Parathyroid adenoma (tissue), 2 donors: ENCODE data around the gene EIF3K.

Source experiments
- H2AFZ ChIP-seq: fragments of 300-600 bp; sonication (generic); one replicate; pipeline ENCODE4 v1.7.0; 2017; ENCODE audit warnings: antibody characterized with exemption, mild to moderate bottlenecking
- H3K27ac ChIP-seq: fragments of 300-600 bp; sonication (generic); one replicate; pipeline ENCODE4 v1.7.0; 2017
- H3K27me3 ChIP-seq: fragments of 300-600 bp; sonication (generic); one replicate; pipeline ENCODE4 v1.7.0; 2017; ENCODE audit warnings: low read length; ENCODE audit not compliant: control insufficient read depth, insufficient read depth
- H3K36me3 ChIP-seq: fragments of 300-600 bp; sonication (generic); one replicate; pipeline ENCODE4 v1.7.0; 2017; ENCODE audit warnings: low read length; ENCODE audit not compliant: control insufficient read depth, insufficient read depth
- H3K4me1 ChIP-seq: fragments of 300-600 bp; sonication (generic); one replicate; pipeline ENCODE4 v1.7.0; 2017; ENCODE audit warnings: control low read depth
- H3K4me2 ChIP-seq: fragments of 300-600 bp; sonication (generic); one replicate; pipeline ENCODE4 v1.7.0; 2017; ENCODE audit warnings: low read length
- H3K4me3 ChIP-seq: fragments of 300-600 bp; sonication (generic); one replicate; pipeline ENCODE4 v1.7.0; 2017; ENCODE audit warnings: low read depth, low read length
- H3K79me2 ChIP-seq: fragments of 300-600 bp; sonication (generic); one replicate; pipeline ENCODE4 v1.7.0; 2017; ENCODE audit warnings: control low read depth
- H3K9ac ChIP-seq: fragments of 300-600 bp; sonication (generic); one replicate; pipeline ENCODE4 v1.7.0; 2017; ENCODE audit warnings: mild to moderate bottlenecking
- H3K9me3 ChIP-seq: fragments of 300-600 bp; sonication (generic); one replicate; pipeline ENCODE4 v1.7.0; 2017; ENCODE audit warnings: low read length; ENCODE audit not compliant: control insufficient read depth
- TF ChIP-seq, protein P1 (sequence below): fragments of 300-600 bp; sonication (generic); IDR thresholded peaks from one replicate; pipeline ENCODE4 v1.7.0; 2017; ENCODE audit warnings: antibody characterized with exemption, mild to moderate bottlenecking
- donor health status: primary hyperparathyroidism.

The EIF3K gene

DNA sequence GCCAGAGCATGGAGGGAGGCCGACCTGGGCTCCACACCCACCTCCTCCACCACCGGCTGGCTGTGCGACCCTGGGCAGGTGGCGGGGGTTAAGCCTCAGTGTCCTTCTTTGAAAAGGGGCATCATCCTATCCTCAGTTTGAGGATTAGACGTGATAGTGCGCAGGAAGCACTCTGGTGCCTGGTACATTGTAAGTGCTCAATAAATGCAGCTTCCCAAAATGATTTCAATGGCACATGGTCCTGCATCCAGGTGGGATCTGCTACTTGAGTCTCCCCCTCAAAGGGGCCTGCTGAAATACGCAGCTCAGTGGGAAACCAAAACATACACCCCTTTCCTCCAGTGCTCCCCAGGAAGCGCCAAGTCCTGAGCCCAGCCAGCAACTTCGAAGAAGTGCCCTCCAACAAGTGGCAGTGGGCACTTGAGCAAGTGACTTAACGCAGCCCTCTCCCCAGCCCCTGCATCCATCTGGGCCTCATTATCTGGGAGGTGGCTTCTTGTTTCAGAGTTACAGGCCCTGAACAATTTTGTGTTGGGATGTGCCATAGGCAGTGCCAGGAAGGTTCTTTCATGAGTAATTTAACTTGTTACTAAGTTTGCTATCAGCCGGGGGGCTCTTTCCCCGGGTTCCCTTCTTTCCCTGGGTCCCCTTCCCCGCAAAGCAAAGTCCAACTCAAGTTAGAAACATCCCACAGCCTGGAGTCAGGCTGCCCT is 46.4 kb downstream of the EIF3K start:
- Histone ChIP-seq H3K9me3 (no peaks in the 10 kb centered on the region), H3K79me2 (peaks cover 89% of the 10 kb centered on the region), H3K9ac (no peak overlapping the region), H3K36me3 (no peaks in the 10 kb centered on the region), H3K27ac (peak overlapping the region; percentile 95), H2AFZ (no peak overlapping the region), H3K27me3 (no peaks in the 10 kb centered on the region), H3K4me2 (peak overlapping the region; percentile 28), H3K4me3 (no peak overlapping the region), H3K4me1 (peaks cover 85% of the 10 kb centered on the region)
- TF ChIP-seq, protein P1, sequence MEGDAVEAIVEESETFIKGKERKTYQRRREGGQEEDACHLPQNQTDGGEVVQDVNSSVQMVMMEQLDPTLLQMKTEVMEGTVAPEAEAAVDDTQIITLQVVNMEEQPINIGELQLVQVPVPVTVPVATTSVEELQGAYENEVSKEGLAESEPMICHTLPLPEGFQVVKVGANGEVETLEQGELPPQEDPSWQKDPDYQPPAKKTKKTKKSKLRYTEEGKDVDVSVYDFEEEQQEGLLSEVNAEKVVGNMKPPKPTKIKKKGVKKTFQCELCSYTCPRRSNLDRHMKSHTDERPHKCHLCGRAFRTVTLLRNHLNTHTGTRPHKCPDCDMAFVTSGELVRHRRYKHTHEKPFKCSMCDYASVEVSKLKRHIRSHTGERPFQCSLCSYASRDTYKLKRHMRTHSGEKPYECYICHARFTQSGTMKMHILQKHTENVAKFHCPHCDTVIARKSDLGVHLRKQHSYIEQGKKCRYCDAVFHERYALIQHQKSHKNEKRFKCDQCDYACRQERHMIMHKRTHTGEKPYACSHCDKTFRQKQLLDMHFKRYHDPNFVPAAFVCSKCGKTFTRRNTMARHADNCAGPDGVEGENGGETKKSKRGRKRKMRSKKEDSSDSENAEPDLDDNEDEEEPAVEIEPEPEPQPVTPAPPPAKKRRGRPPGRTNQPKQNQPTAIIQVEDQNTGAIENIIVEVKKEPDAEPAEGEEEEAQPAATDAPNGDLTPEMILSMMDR: no peak

DNA sequence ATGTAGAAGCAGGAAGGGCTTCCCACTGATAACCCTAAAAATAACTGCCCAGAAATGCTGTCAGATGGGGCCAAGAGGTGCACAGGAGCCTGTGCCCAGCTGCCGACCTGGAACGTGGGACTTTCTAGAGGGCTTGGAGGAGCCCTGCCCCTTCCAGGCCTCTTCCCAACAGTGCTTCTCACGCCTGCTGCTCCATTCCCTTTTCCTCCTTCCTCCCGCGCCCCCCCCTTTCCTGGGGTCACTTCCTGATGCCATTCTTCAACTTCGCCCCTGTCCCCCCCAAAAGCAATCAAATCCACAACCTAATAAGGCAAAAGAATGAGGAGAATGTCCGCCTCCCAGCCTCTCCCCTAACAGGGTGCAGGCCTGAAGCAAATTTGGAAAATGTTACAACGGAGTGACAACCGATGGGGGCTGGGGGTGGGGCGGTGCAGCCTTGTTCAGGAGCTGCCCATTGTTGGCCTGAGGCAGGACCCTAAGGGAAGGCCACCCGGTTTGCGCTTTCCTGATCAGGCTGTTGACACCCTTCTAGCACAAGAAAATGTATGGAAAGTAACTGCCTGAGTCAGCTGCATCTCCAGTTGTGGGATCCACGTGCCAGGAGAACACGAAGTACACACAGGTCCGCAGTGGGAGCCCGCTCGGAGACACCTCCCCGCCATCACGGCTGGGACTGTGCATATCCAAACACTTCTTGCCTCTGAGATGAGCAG is 47.1 kb downstream of the EIF3K start:
- Histone ChIP-seq H2AFZ (no peak overlapping the region), H3K4me2 (peak overlapping the region; percentile 28), H3K4me3 (no peak overlapping the region), H3K4me1 (peaks cover 78% of the 10 kb centered on the region), H3K36me3 (no peaks in the 10 kb centered on the region), H3K9me3 (no peaks in the 10 kb centered on the region), H3K27ac (peak overlapping the region; percentile 95), H3K27me3 (no peaks in the 10 kb centered on the region), H3K9ac (no peak overlapping the region), H3K79me2 (peaks cover 86% of the 10 kb centered on the region)
- TF ChIP-seq, protein P1: no peak

GRCh38 chr19:38666663-38667511 is 47.9 kb downstream of the EIF3K start:
- Histone ChIP-seq H3K4me3 (peak overlapping the region; percentile 9), H3K4me1 (peaks cover 75% of the 10 kb centered on the region), H3K27me3 (no peaks in the 10 kb centered on the region), H3K4me2 (no peak overlapping the region), H2AFZ (no peak overlapping the region), H3K9ac (no peak overlapping the region), H3K27ac (peak overlapping the region; percentile 95), H3K79me2 (peaks cover 86% of the 10 kb centered on the region), H3K36me3 (no peaks in the 10 kb centered on the region), H3K9me3 (no peaks in the 10 kb centered on the region)
- TF ChIP-seq, protein P1: no peak

GRCh38 chr19:38667661-38668171 is 48.7 kb downstream of the EIF3K start:
- H3K9ac ChIP-seq: no peak overlapping the region

More at GRCh38 chr19:38667661-38668171, 48.7 kb downstream of the EIF3K start:
- TF ChIP-seq, protein P1: no peak
- no peaks in the 10 kb centered on the region for H3K36me3 ChIP-seq
- H3K27ac ChIP-seq: peak overlapping the region; percentile 95
- H3K4me1 ChIP-seq: peaks cover 67% of the 10 kb centered on the region
- H3K79me2 ChIP-seq: peaks cover 79% of the 10 kb centered on the region
- no peak overlapping the region for H3K4me3 ChIP-seq
- H2AFZ ChIP-seq: no peak overlapping the region
- H3K27me3 ChIP-seq: no peaks in the 10 kb centered on the region
- H3K9me3 ChIP-seq: no peaks in the 10 kb centered on the region
- peak overlapping the region; percentile 33 for H3K4me2 ChIP-seq
